Measurements from ENCODE around the gene ETF1. TPM values are rescaled to one million over a fixed set of nuclear protein-coding genes. Genes with fewer than 3 reads are reported as not detected.
A peak's percentile ranks its signal among the peaks of the same experiment; 100 is the strongest.
"Not testable (repeated sequence)": the region's sequence is repeated elsewhere in the genome, so short reads cannot be mapped to it uniquely, and the experiment has no call there.

ETF1 gene
- total and polyA plus RNA-seq, 5 donors from 2014 or later = 25.9 to 170 (median 38.8) TPM

DNA sequence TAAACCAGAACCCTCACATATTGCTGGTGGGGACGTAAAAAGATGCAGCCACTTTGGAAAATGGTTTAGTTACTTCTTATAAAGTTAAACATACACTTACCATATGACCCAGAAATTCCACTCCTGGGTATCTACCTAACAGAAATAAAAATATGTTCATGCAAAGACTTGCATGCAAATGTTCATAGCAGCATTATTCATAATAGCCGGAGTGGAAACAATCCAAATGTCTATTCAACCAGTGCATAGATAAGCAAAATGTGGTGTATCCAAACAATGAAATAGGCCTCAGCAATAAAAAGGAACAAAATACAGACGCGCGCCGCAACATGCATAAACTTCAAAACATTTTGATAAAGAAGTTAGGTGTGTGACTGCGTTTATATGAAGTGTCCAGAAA, 66.1 kb downstream of the ETF1 start:
- H3K27me3 ChIP-seq (ENCODE audit: control insufficient read depth, insufficient read depth, low read length) = no peaks in the 10 kb centered on the region
- H3K4me3 ChIP-seq (ENCODE audit: low read depth, low read length) = no peak overlapping the region
- ATAC-seq (ENCODE audit: low read depth in 2 of 2) (no peak), DNase-seq (no peak)
- peak overlapping the region in 1 of 4 donors; percentile 14 for H3K4me3 Mint-ChIP-seq
- H3K27ac Mint-ChIP-seq = no peak overlapping the region
- H3K4me1 ChIP-seq (ENCODE audit: control insufficient read depth, insufficient read depth, low read length, poor library complexity, severe bottlenecking) = no peaks in the 10 kb centered on the region
- H3K36me3 ChIP-seq (ENCODE audit: control insufficient read depth, insufficient read depth, low read length) = no peaks in the 10 kb centered on the region
- H3K4me1 Mint-ChIP-seq = no peaks in the 10 kb centered on the region
- no peaks in the 10 kb centered on the region for H3K9me3 ChIP-seq (ENCODE audit: control insufficient read depth in 2 of 2, low read length in 2 of 2)
- H3K9me3 Mint-ChIP-seq = no peaks in the 10 kb centered on the region
- H3K36me3 Mint-ChIP-seq = no peaks in the 10 kb centered on the region
- H3K27ac ChIP-seq (ENCODE audit: insufficient read depth, low read length, poor library complexity, severe bottlenecking) = no peak overlapping the region
- peaks cover 21% of the 10 kb centered on the region for H3K27me3 Mint-ChIP-seq

DNA sequence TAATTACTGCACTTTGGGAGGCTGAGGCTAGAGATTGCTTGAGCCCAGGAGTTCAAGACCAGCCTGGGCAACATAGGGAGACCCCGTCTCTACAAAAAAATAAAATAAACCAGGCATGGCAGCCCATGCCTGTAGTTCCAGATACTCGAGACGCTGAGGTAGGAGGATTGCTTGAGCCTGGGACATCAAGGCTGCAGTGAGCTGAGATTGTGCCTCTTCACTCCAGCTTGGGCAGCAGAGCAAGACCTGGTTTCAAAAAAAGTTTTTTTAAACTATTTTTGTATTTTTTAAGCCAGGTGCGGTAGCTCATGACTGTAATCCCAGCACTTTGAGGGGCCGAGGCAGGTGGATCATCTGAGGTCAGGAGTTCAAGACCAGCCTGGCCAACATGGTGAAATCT, 69.9 kb downstream of the ETF1 start:
- not testable (repeated sequence) for H3K36me3 Mint-ChIP-seq; DNase-seq; H3K27ac Mint-ChIP-seq; H3K27me3 ChIP-seq (ENCODE audit: control insufficient read depth, insufficient read depth, low read length); H3K4me3 Mint-ChIP-seq; H3K4me1 Mint-ChIP-seq; H3K36me3 ChIP-seq (ENCODE audit: control insufficient read depth, insufficient read depth, low read length); H3K9me3 ChIP-seq (ENCODE audit: control insufficient read depth in 2 of 2, low read length in 2 of 2); ATAC-seq (ENCODE audit: low read depth in 2 of 2); H3K9me3 Mint-ChIP-seq; H3K4me3 ChIP-seq (ENCODE audit: low read depth, low read length); H3K27ac ChIP-seq (ENCODE audit: insufficient read depth, low read length, poor library complexity, severe bottlenecking); H3K4me1 ChIP-seq (ENCODE audit: control insufficient read depth, insufficient read depth, low read length, poor library complexity, severe bottlenecking)
- peaks cover 12% of the 10 kb centered on the region for H3K27me3 Mint-ChIP-seq

DNA sequence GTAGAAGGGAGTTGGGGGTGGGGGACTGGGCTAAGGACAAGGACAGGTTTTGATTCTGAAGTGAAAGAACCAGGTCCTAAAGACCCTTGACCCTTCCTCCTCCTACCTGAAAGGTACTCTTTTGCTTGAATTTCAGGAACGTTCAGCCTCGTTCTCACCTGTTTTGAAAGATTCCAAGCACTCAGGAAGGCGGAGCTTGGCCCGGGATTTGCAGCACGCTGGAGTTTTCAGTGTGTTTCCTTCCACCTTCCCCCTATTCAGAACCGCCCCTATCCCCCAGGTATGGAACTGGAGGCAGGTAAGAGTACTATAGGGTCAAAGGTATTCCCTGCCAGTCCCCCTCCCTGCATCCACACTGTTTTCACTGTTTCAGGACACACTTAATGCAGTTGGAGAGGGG, 70.7 kb downstream of the ETF1 start:
- H3K27ac ChIP-seq (ENCODE audit: insufficient read depth, low read length, poor library complexity, severe bottlenecking) = no peak overlapping the region
- Mint-ChIP-seq H3K4me3 (no peak overlapping the region), H3K27me3 (peaks cover 10% of the 10 kb centered on the region)

DNA sequence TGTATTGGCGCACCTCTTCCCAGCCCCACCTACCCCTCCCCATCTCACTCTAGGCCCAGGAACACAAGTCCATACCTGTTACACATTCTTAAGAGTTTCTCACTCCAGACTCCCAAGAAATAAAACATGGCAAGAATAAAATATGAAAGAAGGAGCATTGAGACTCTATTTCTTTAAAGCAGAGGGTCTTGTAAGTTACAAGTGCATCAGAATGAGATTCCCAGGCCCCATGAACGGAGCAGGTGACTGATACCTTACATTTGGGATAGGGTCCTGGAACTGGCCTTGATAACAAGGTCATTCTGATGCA, 72.0 kb downstream of the ETF1 start:
- DNase-seq (no peak), ATAC-seq (ENCODE audit: low read depth in 2 of 2) (no peak)
- no peaks in the 10 kb centered on the region for H3K9me3 ChIP-seq (ENCODE audit: control insufficient read depth in 2 of 2, low read length in 2 of 2)
- H3K27me3 ChIP-seq (ENCODE audit: control insufficient read depth, insufficient read depth, low read length) = no peaks in the 10 kb centered on the region
- Mint-ChIP-seq H3K27me3 (peaks cover 6% of the 10 kb centered on the region), H3K4me3 (peak overlapping the region in 1 of 4 donors; percentile 34), H3K9me3 (peaks cover 0 to 2% (median 0%) of the 10 kb centered on the region in 7 donors), H3K27ac (no peak overlapping the region), H3K36me3 (peaks cover 13% of the 10 kb centered on the region), H3K4me1 (peaks cover 4 to 27% (median 22%) of the 10 kb centered on the region in 4 donors)
- no peak overlapping the region for H3K4me3 ChIP-seq (ENCODE audit: low read depth, low read length)
- H3K27ac ChIP-seq (ENCODE audit: insufficient read depth, low read length, poor library complexity, severe bottlenecking) = no peak overlapping the region
- H3K4me1 ChIP-seq (ENCODE audit: control insufficient read depth, insufficient read depth, low read length, poor library complexity, severe bottlenecking) = peaks cover 23% of the 10 kb centered on the region
- H3K36me3 ChIP-seq (ENCODE audit: control insufficient read depth, insufficient read depth, low read length) = peaks cover 7% of the 10 kb centered on the region

More for the DNA sequence above, 70.7 kb downstream of the ETF1 start:
- H3K36me3 Mint-ChIP-seq = peaks cover 10% of the 10 kb centered on the region
- Histone ChIP-seq H3K4me3 (ENCODE audit: low read depth, low read length) (no peak overlapping the region), H3K36me3 (ENCODE audit: control insufficient read depth, insufficient read depth, low read length) (peaks cover 4% of the 10 kb centered on the region), H3K4me1 (ENCODE audit: control insufficient read depth, insufficient read depth, low read length, poor library complexity, severe bottlenecking) (peaks cover 10% of the 10 kb centered on the region), H3K27me3 (ENCODE audit: control insufficient read depth, insufficient read depth, low read length) (no peaks in the 10 kb centered on the region), H3K9me3 (ENCODE audit: control insufficient read depth in 2 of 2, low read length in 2 of 2) (no peaks in the 10 kb centered on the region)
- peaks cover 0 to 1% (median 0%) of the 10 kb centered on the region in 7 donors for H3K9me3 Mint-ChIP-seq
- H3K27ac Mint-ChIP-seq = peak overlapping the region in 1 of 3 donors; percentile 44
- DNase-seq (no peak), ATAC-seq (ENCODE audit: low read depth in 2 of 2) (no peak)
- H3K4me1 Mint-ChIP-seq = peaks cover 4 to 17% (median 14%) of the 10 kb centered on the region in 4 donors

DNA sequence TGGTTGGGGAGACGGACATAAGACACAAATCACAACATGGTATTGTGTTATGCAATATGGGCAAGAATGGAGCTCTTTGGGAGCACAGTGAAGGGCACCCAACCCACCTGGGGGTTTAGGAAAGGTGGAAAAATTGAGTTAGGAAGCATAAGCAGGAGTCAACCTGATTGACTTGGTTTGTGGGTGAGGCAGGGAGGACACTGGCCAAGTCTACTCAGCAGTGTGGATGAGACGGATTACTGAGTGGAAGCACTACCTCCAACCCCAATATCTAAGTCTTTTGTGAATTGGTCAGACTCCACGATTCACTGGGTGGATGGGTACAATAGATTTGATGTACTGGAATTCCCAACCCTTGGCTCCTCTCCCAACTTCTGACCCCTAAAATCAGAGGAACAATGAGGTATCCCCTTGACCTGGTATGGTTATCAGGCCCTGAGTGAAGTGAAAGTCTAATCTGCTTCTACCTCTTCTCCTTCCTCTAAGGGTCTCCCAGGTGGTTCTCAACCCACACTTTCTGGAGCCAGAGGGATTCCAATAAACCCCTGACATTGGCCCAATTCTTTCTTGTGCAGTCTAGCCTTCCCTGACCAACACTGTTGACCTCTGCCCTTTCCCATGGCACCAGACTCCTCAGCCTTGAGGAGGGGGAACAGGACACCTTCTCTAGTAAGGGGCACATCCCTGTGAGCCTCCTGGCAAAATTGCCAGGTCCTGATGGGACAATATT, 72.5 kb downstream of the ETF1 start:
- peak overlapping the region in 1 of 3 donors; percentile 13 for H3K27ac Mint-ChIP-seq
- Histone ChIP-seq H3K9me3 (ENCODE audit: control insufficient read depth in 2 of 2, low read length in 2 of 2) (no peaks in the 10 kb centered on the region), H3K4me1 (ENCODE audit: control insufficient read depth, insufficient read depth, low read length, poor library complexity, severe bottlenecking) (peaks cover 25% of the 10 kb centered on the region), H3K27ac (ENCODE audit: insufficient read depth, low read length, poor library complexity, severe bottlenecking) (no peak overlapping the region), H3K36me3 (ENCODE audit: control insufficient read depth, insufficient read depth, low read length) (peaks cover 7% of the 10 kb centered on the region), H3K27me3 (ENCODE audit: control insufficient read depth, insufficient read depth, low read length) (no peaks in the 10 kb centered on the region), H3K4me3 (ENCODE audit: low read depth, low read length) (no peak overlapping the region)
- H3K36me3 Mint-ChIP-seq = peaks cover 13% of the 10 kb centered on the region
- H3K4me1 Mint-ChIP-seq = peaks cover 4 to 27% (median 22%) of the 10 kb centered on the region in 4 donors
- DNase-seq (no peak), ATAC-seq (ENCODE audit: low read depth in 2 of 2) (no peak)
- peaks cover 6% of the 10 kb centered on the region for H3K27me3 Mint-ChIP-seq
- H3K4me3 Mint-ChIP-seq = peak overlapping the region in 2 of 4 donors; percentile 16 to 34
- H3K9me3 Mint-ChIP-seq = peaks cover 0 to 2% (median 0%) of the 10 kb centered on the region in 7 donors

DNA sequence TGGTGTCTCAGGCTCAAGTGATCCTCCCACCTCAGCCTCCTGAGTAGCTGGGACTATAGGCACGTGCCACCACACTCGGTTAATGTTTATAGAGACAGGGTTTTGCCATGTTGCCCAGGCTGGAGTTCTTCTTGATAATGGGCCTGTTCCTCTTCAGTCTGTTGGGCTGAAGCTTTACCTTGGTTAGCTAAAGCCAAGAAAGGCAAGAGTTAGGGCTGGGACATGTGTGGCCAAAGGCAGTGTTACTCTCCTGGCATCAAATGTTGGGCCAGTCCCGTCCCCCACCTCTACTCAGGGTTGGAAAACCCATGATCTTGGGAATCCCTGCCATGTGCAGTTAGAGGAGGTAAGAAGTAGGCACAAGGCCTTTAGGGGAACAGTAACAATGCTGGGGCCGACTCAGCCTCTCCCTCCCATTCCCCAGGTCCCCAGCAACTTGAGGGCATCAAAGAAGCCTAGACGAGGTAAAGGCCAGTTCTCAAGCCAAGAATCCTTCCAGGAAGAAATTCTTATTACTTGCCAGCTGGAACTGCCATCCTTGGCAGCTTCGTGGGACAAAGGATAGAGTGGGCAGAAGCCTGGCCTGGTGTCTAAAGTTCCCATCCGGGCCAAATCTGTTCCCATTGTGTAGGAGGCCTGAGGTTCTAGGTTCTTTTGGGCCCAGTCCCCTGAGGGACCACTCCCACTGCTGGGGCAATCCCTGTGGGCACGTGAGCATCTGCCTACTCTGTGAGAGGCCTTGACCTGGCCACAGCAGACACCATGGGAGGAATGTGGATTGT, 73.3 kb downstream of the ETF1 start:
- DNase-seq (no peak), ATAC-seq (ENCODE audit: low read depth in 2 of 2) (no peak)
- peaks cover 4 to 27% (median 22%) of the 10 kb centered on the region in 4 donors for H3K4me1 Mint-ChIP-seq
- Histone ChIP-seq H3K27ac (ENCODE audit: insufficient read depth, low read length, poor library complexity, severe bottlenecking) (no peak overlapping the region), H3K9me3 (ENCODE audit: control insufficient read depth in 2 of 2, low read length in 2 of 2) (no peaks in the 10 kb centered on the region), H3K27me3 (ENCODE audit: control insufficient read depth, insufficient read depth, low read length) (no peaks in the 10 kb centered on the region), H3K36me3 (ENCODE audit: control insufficient read depth, insufficient read depth, low read length) (peaks cover 7% of the 10 kb centered on the region), H3K4me3 (ENCODE audit: low read depth, low read length) (no peak overlapping the region), H3K4me1 (ENCODE audit: control insufficient read depth, insufficient read depth, low read length, poor library complexity, severe bottlenecking) (peaks cover 25% of the 10 kb centered on the region)
- peaks cover 6% of the 10 kb centered on the region for H3K27me3 Mint-ChIP-seq
- peaks cover 0 to 3% (median 0%) of the 10 kb centered on the region in 7 donors for H3K9me3 Mint-ChIP-seq
- peaks cover 13% of the 10 kb centered on the region for H3K36me3 Mint-ChIP-seq
- peak overlapping the region in 1 of 4 donors; percentile 38 for H3K4me3 Mint-ChIP-seq
- H3K27ac Mint-ChIP-seq = peak overlapping the region in 1 of 3 donors; percentile 13

DNA sequence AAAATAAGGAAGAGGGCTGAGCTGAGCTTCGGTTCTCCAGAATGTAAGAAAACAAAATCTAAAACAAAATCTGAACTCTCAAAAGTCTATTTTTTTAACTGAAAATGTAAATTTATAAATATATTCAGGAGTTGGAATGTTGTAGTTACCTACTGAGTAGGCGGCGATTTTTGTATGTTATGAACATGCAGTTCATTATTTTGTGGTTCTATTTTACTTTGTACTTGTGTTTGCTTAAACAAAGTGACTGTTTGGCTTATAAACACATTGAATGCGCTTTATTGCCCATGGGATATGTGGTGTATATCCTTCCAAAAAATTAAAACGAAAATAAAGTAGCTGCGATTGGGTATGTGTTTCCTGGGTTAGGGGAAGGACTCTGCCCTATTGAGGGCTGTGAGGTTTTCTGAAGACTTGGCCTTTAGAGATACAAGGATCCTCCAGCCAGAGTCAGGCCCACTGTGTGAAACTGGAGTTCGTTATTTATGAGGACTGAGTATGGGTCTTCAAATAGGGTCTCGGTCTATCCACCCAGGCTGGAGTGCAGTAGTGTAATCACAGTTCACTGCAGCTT, 74.0 kb downstream of the ETF1 start:
- H3K27ac ChIP-seq (ENCODE audit: insufficient read depth, low read length, poor library complexity, severe bottlenecking) = no peak overlapping the region
- no peaks in the 10 kb centered on the region for H3K27me3 ChIP-seq (ENCODE audit: control insufficient read depth, insufficient read depth, low read length)
- no peak for ATAC-seq (ENCODE audit: low read depth in 2 of 2)
- H3K9me3 ChIP-seq (ENCODE audit: control insufficient read depth in 2 of 2, low read length in 2 of 2) = no peaks in the 10 kb centered on the region
- Mint-ChIP-seq H3K4me1 (peaks cover 4 to 27% (median 22%) of the 10 kb centered on the region in 4 donors), H3K27me3 (peaks cover 3% of the 10 kb centered on the region), H3K4me3 (peak overlapping the region in 3 of 4 donors; percentile 8 to 99 (median 30)), H3K27ac (no peak overlapping the region), H3K36me3 (peaks cover 13% of the 10 kb centered on the region), H3K9me3 (peaks cover 0 to 3% (median 0%) of the 10 kb centered on the region in 7 donors)
- no peak for DNase-seq
- H3K4me1 ChIP-seq (ENCODE audit: control insufficient read depth, insufficient read depth, low read length, poor library complexity, severe bottlenecking) = peaks cover 28% of the 10 kb centered on the region
- H3K4me3 ChIP-seq (ENCODE audit: low read depth, low read length) = no peak overlapping the region
- peaks cover 7% of the 10 kb centered on the region for H3K36me3 ChIP-seq (ENCODE audit: control insufficient read depth, insufficient read depth, low read length)

Measured in CD4-positive, CD25-positive, alpha-beta regulatory T cell (primary cell).